Hepatocyte (in vitro differentiated cells): Measurements from ENCODE around the gene IFI6. TPM values are rescaled to one million over a fixed set of nuclear protein-coding genes. Genes with fewer than 3 reads are reported as not detected.
A peak's percentile ranks its signal among the peaks of the same experiment; 100 is the strongest.

Experiments
- DNase-seq: peaks from one replicate; pipeline ENCODE4 v3.0.0-alpha.2; 2016; ENCODE audit warnings: low spot score
- H2AFZ ChIP-seq: fragments of 200-600 bp; sonication (generic); 2 replicates; pipeline ENCODE4 v1.6.0; 2016; ENCODE audit warnings: antibody characterized with exemption, mild to moderate bottlenecking
- H3K27ac ChIP-seq: fragments of 200-600 bp; sonication (generic); 2 replicates; pipeline ENCODE4 v1.5.1; 2016; ENCODE audit warnings: mild to moderate bottlenecking
- H3K27me3 ChIP-seq: fragments of 200-600 bp; sonication (generic); 2 replicates; pipeline ENCODE4 v1.6.1; 2016
- H3K36me3 ChIP-seq: fragments of 200-600 bp; sonication (generic); replicated peaks from 2 replicates; pipeline ENCODE4 v1.5.1; 2016; ENCODE audit warnings: low read depth; ENCODE audit not compliant: insufficient read depth
- H3K4me1 ChIP-seq: fragments of 200-600 bp; sonication (generic); 2 replicates; pipeline ENCODE4 v1.5.1; 2016; ENCODE audit warnings: mild to moderate bottlenecking, moderate library complexity; ENCODE audit not compliant: insufficient read depth
- H3K4me2 ChIP-seq: fragments of 200-600 bp; sonication (generic); 2 replicates; pipeline ENCODE4 v1.6.0; 2016
- H3K4me3 ChIP-seq: fragments of 200-600 bp; sonication (generic); 2 replicates; pipeline ENCODE4 v1.5.1; 2016; ENCODE audit warnings: mild to moderate bottlenecking
- H3K79me2 ChIP-seq: fragments of 200-600 bp; sonication (generic); 2 replicates; pipeline ENCODE4 v1.6.0; 2017; ENCODE audit warnings: mild to moderate bottlenecking
- H3K9me2 ChIP-seq: fragments of 200-600 bp; sonication (generic); replicated peaks from 2 replicates; pipeline ENCODE4 v1.6.0; 2017; ENCODE audit warnings: mild to moderate bottlenecking; ENCODE audit not compliant: insufficient read depth
- H3K9me3 ChIP-seq: fragments of 200-600 bp; sonication (generic); 2 replicates; pipeline ENCODE4 v1.5.1; 2016; ENCODE audit warnings: low read depth, mild to moderate bottlenecking
- H4K20me1 ChIP-seq: fragments of 200-600 bp; sonication (generic); 2 replicates; pipeline ENCODE4 v1.6.0; 2016; ENCODE audit warnings: mild to moderate bottlenecking; ENCODE audit not compliant: insufficient read depth, poor library complexity, severe bottlenecking
- CTCF ChIP-seq: fragments of 200-600 bp; sonication (generic); IDR thresholded peaks from 2 replicates; pipeline ENCODE4 v1.5.1; 2016; ENCODE audit warnings: antibody characterized with exemption, mild to moderate bottlenecking; ENCODE audit not compliant: poor library complexity
- EZH2 ChIP-seq: fragments of 200-600 bp; sonication (generic); IDR thresholded peaks from 2 replicates; pipeline ENCODE4 v1.6.1; 2016; ENCODE audit warnings: antibody characterized with exemption, mild to moderate bottlenecking, borderline replicate concordance
- EZH2phosphoT487 ChIP-seq: fragments of 200-600 bp; sonication (generic); IDR thresholded peaks from one replicate; pipeline ENCODE4 v1.6.1; 2018; ENCODE audit warnings: antibody characterized with exemption, mild to moderate bottlenecking, low read depth, moderate library complexity; ENCODE audit not compliant: unreplicated experiment, severe bottlenecking
- WGBS: methylation state at CpG from one replicate; pipeline ENCODE4 v1.1.6; 2016; ENCODE audit warnings: low lambda C conversion rate; ENCODE audit errors: missing lambda C conversion rate; 5-methylcytosine and 5-hydroxymethylcytosine counted together
- polyA plus RNA-seq: library from polyadenylated mRNA; unstranded; fragments of >200 nt; fragmentation: Nextera tagmentation; extraction: Ambion mirVana; gene quantifications from 2 replicates; pipeline ENCODE4 v1.2.1, GENCODE V29; 2016
- total RNA-seq: library from RNA; depleted of rRNA; stranded (reverse); fragments of >200 nt; gene quantifications from 2 replicates; pipeline ENCODE4 v1.2.3, GENCODE V29; 2014

The IFI6 gene
- total and polyA plus RNA-seq, 2 experiments from 2014 or later = 114 to 194 TPM

- Histone ChIP-seq H3K9me2 (no peaks in the 10 kb centered on the region), H3K4me2 (no peak overlapping the region), H2AFZ (no peak overlapping the region), H3K4me1 (no peaks in the 10 kb centered on the region), H3K9me3 (no peaks in the 10 kb centered on the region), H3K27ac (no peak overlapping the region), H4K20me1 (no peaks in the 10 kb centered on the region), H3K27me3 (peaks cover 16% of the 10 kb centered on the region), H3K4me3 (no peak overlapping the region), H3K79me2 (no peaks in the 10 kb centered on the region), H3K36me3 (no peaks in the 10 kb centered on the region)
- TF ChIP-seq CTCF (no peak), EZH2 (no peak), EZH2phosphoT487 (no peak)
- 88% methylated on average over 5 of the region's 5 CpGs for WGBS
- DNase-seq = no peak
Measured at GRCh38 chr1:27638047-27638734, 33.8 kb downstream of the IFI6 start.

DNA sequence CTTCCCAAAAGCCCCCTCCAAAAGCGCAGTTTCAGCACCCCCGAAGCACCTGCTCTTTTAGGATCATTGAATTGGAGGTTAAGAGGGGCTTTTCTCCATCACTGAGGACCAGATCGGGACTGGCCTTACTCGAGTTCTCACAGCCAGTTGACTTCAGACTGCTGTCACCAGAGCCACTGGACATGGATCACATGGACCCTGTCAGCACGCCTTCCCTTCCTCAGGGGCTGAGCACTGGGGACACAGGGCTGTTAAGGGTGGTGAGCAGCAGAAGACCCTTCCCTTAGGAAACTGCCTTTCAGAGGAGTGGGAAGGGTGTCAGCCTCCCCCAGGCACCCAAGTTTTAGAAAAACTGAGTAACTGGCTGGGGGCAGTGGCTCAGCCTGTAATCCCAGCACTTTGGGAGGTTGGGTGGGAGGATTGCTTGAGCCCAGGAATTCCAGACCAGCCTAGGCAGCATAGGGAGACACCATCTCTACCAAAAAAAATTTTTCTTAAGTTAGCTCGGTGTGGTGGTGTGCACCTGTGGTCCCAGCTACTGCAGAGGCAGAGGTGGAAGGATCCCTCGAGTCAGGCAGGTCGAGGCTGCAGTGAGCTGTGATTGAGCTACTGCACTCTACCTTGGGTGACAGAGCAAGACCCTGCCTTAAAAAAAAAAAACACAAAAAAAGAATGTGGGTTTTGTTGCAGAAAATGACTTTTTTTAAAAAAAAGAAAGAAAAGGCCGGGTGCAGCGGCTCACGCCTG, 36.4 kb downstream of the IFI6 start:
- Histone ChIP-seq H3K27me3 (peaks cover 20% of the 10 kb centered on the region), H3K4me3 (no peak overlapping the region), H3K79me2 (no peaks in the 10 kb centered on the region), H3K36me3 (no peaks in the 10 kb centered on the region), H3K27ac (no peak overlapping the region), H4K20me1 (no peaks in the 10 kb centered on the region), H3K9me2 (no peaks in the 10 kb centered on the region), H2AFZ (no peak overlapping the region), H3K4me1 (no peaks in the 10 kb centered on the region), H3K9me3 (no peaks in the 10 kb centered on the region), H3K4me2 (no peak overlapping the region)
- no peak for TF ChIP-seq CTCF
- TF ChIP-seq EZH2 = no peak
- TF ChIP-seq EZH2phosphoT487 = no peak
- no peak for DNase-seq
- WGBS = 90% methylated on average over 11 of the region's 11 CpGs

GRCh38 chr1:27634985-27635367, 37.0 kb downstream of the IFI6 start, which contains the start of gene FGR:
FGR (minus strand) TSS chr1:27635185; CDS start chr1:27623916, 11,269 bp downstream.
- WGBS = 75% methylated on average over 7 of the region's 28 CpGs
- Histone ChIP-seq H3K4me2 (peak within 1 kb of the TSS; percentile 91), H3K79me2 (no peaks in the 10 kb centered on the region), H2AFZ (peak within 1 kb of the TSS; percentile 89), H3K4me3 (peak within 1 kb of the TSS; percentile 39), H3K4me1 (no peaks in the 10 kb centered on the region), H3K9me2 (no peaks in the 10 kb centered on the region), H3K27ac (no peak within 1 kb of the TSS), H3K9me3 (no peaks in the 10 kb centered on the region), H3K27me3 (peaks cover 20% of the 10 kb centered on the region), H4K20me1 (no peaks in the 10 kb centered on the region), H3K36me3 (no peaks in the 10 kb centered on the region)
- no peak for TF ChIP-seq CTCF
- TF ChIP-seq EZH2phosphoT487 = no peak
- no peak for TF ChIP-seq EZH2
- DNase-seq = no peak
